BE2C (cell line): Measurements from ENCODE around the gene ST6GALNAC3.

Experiments used
- DNase-seq: peaks from one replicate; pipeline ENCODE4 v3.0.0-alpha.2; 2020
- H3K27me3 ChIP-seq: fragments of 250-450 bp; sonication (Bioruptor Pico); 2 replicates; pipeline ENCODE4 v1.5.1; 2020; ENCODE audit warnings: mild to moderate bottlenecking
- H3K36me3 ChIP-seq: fragments of 250-450 bp; sonication (Bioruptor Pico); 2 replicates; pipeline ENCODE4 v1.5.1; 2020; ENCODE audit warnings: mild to moderate bottlenecking
- H3K4me1 ChIP-seq: fragments of 250-450 bp; sonication (Bioruptor Pico); 2 replicates; pipeline ENCODE4 v1.5.1; 2020
- H3K4me3 ChIP-seq: 2 replicates; pipeline ENCODE4 v1.5.1; 2011; ENCODE audit warnings: low read depth, low read length
- H3K9me3 ChIP-seq: fragments of 250-450 bp; sonication (Bioruptor Pico); 2 replicates; pipeline ENCODE4 v1.5.1; 2020
- TF ChIP-seq, protein P1 (sequence below): IDR thresholded peaks from 2 replicates; pipeline ENCODE4 v1.5.1; 2012; ENCODE audit warnings: mild to moderate bottlenecking, low read depth, low read length

ST6GALNAC3 gene

DNA sequence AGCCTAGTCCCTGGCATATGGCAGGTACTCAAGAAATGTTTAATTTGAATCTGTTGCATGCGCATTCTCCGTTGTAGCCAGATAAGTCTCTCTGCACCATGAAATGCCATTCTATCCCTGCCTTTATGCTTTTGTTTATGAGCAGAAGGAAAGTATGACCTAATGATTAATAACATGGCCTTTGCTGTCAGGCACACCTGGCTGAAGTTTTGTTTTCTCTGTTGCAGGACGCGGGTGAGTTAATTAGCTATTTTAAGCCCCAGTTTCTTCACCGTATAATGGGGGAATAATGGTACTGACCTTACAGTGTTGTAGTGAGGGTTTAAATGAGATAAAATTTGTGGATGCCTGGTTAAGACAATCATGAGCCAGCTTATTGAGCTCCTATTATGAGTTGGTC is 87.7 kb downstream of the ST6GALNAC3 start:
- no peaks in the 10 kb centered on the region for H3K9me3 ChIP-seq
- no peaks in the 10 kb centered on the region for H3K36me3 ChIP-seq
- no peaks in the 10 kb centered on the region for H3K27me3 ChIP-seq
- H3K4me3 ChIP-seq = no peak overlapping the region
- TF ChIP-seq, protein P1, sequence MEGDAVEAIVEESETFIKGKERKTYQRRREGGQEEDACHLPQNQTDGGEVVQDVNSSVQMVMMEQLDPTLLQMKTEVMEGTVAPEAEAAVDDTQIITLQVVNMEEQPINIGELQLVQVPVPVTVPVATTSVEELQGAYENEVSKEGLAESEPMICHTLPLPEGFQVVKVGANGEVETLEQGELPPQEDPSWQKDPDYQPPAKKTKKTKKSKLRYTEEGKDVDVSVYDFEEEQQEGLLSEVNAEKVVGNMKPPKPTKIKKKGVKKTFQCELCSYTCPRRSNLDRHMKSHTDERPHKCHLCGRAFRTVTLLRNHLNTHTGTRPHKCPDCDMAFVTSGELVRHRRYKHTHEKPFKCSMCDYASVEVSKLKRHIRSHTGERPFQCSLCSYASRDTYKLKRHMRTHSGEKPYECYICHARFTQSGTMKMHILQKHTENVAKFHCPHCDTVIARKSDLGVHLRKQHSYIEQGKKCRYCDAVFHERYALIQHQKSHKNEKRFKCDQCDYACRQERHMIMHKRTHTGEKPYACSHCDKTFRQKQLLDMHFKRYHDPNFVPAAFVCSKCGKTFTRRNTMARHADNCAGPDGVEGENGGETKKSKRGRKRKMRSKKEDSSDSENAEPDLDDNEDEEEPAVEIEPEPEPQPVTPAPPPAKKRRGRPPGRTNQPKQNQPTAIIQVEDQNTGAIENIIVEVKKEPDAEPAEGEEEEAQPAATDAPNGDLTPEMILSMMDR = no peak
- no peak for DNase-seq
- no peaks in the 10 kb centered on the region for H3K4me1 ChIP-seq

DNA sequence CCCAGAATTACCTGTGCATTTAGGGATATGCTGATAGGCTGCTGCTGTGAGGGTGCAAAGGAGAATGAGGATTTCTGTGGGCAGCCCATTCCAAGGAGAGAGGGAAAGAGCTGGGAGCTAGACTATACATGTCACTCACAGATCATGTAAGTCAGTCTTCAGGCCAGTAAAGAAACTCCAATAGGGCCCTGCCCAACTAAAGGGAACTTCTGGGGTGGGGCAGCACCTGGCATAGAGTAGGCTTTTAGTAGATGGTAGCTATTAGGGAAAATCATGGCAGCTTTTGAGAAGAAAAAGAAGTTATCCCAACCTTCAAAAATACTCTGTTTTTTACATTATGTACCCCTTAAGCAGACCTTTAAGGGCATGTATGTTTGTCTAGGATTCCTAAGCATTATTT is 89.6 kb downstream of the ST6GALNAC3 start:
- H3K27me3 ChIP-seq = no peaks in the 10 kb centered on the region
- no peaks in the 10 kb centered on the region for H3K4me1 ChIP-seq
- TF ChIP-seq, protein P1 = no peak
- H3K9me3 ChIP-seq = no peaks in the 10 kb centered on the region
- no peak for DNase-seq
- no peaks in the 10 kb centered on the region for H3K36me3 ChIP-seq
- no peak overlapping the region for H3K4me3 ChIP-seq

DNA sequence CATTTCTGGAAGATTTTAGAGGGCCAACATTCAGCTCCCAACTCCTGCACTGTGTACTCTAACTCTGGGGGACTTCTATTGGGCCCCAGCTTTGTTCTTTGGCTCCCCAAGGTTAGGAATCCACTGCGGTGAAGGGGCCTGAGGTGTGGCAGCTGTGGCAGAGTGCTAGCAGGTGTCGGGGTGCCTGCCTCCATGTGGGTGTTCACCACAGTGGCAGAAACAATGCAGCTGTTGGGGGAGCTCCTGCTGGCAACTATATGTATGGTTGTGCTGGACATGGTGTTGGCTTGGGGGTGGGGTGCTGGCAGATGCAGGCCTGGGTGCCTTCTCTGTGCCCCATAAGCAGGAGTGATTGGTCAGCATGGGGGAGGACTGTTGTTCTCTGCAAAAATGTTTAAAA is 95.5 kb downstream of the ST6GALNAC3 start:
- TF ChIP-seq, protein P1 = no peak
- no peak for DNase-seq

DNA sequence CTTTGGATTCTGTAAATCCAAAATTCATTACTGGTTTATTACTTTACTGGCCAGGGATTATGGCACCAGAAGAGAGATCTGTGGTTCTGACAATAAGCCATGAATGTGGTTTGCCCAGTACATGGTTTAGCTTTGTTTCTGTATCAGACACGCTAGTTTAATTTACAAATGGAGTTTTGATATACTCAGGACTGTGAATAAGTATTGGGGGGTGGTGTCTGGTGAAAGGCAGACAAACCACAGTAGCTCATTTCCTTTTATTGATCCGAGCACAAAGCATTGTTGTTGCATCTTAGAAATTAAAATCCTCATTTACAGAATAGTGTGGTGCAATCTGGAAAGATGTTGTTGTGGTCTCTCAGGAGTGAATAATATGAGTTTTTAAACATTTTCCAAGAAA is 96.0 kb downstream of the ST6GALNAC3 start:
- Histone ChIP-seq H3K9me3 (no peaks in the 10 kb centered on the region), H3K27me3 (no peaks in the 10 kb centered on the region), H3K36me3 (no peaks in the 10 kb centered on the region), H3K4me1 (no peaks in the 10 kb centered on the region), H3K4me3 (no peak overlapping the region)
- no peak for DNase-seq
- TF ChIP-seq, protein P1 = no peak

More for the DNA sequence above, 95.5 kb downstream of the ST6GALNAC3 start:
- Histone ChIP-seq H3K36me3 (no peaks in the 10 kb centered on the region), H3K4me1 (no peaks in the 10 kb centered on the region), H3K4me3 (no peak overlapping the region), H3K27me3 (no peaks in the 10 kb centered on the region), H3K9me3 (no peaks in the 10 kb centered on the region)

DNA sequence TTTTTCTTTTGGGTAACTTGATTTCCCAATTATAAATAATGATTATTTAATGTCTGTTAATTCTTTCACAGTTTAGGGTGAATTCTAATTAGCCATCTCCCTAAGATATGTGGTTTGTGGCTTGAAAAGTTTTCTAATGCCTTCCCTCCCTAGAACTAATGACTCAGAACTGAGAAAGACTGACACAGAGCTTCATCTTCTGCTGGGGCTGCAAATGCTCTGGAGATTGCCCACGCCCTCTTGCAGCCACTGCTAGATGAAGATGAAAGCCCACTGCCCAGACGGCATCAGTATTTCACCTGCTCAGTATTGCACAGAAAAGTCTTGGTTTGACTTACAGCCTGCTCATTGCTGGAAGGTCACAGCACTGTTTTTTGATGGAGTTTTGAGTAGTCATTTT is 101.5 kb downstream of the ST6GALNAC3 start:
- no peak for DNase-seq
- H3K4me3 ChIP-seq = no peak overlapping the region
- no peaks in the 10 kb centered on the region for H3K27me3 ChIP-seq
- TF ChIP-seq, protein P1 = no peak
- H3K4me1 ChIP-seq = no peaks in the 10 kb centered on the region
- no peaks in the 10 kb centered on the region for H3K36me3 ChIP-seq
- H3K9me3 ChIP-seq = no peaks in the 10 kb centered on the region

DNA sequence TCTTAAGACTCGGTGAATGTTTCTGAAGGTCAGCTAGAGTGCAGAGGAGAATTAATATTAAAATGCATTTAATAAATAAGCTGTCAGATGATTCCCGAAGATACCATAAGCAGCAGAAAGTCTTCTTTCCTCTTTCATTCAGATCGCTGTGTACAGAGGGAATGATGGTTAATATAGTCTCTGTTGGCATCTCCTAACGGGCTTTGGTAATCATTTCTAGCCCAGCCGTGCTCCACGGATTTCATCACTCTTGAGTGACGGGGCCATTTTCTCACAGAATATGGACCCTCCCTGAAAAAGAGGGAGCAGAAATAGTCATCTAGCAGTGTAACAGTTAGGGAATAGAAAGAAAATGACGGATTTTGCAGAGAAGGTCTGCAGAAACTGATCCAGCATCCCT is 103.1 kb downstream of the ST6GALNAC3 start:
- Histone ChIP-seq H3K4me1 (no peaks in the 10 kb centered on the region), H3K27me3 (no peaks in the 10 kb centered on the region), H3K4me3 (no peak overlapping the region), H3K36me3 (no peaks in the 10 kb centered on the region), H3K9me3 (no peaks in the 10 kb centered on the region)
- DNase-seq = no peak
- TF ChIP-seq, protein P1 = no peak
